ENCODE measurements around the gene EDEM3. TPM values are rescaled to one million over a fixed set of nuclear protein-coding genes. Genes with fewer than 3 reads are reported as not detected.
A peak's percentile ranks its signal among the peaks of the same experiment; 100 is the strongest.

EDEM3 gene
- total RNA-seq, 1 donor from 2014 or later = 37.5 TPM

DNA sequence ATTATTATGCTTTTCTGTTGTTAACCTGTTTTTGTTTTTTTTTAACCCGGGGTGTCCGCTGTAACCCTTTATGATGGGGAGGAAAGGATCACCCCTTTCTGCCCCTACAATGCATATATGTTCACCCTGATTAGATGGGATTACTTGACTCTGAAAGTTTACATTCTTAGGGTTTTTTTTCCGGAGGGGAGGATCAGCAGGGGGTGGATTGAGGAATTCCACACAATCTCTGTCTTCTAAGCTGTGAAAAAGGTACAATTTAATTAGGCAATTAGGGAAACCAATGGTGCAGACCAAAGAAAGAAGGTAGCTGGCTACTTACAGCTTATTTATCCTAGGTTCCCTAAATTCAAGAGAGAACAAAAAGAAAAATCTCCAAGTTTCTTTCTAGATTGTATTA, 58.3 kb downstream of the EDEM3 start:
- H3K27me3 Mint-ChIP-seq = no peaks in the 10 kb centered on the region
- H3K4me1 Mint-ChIP-seq (ENCODE audit: low read depth) = no peaks in the 10 kb centered on the region
- no peak for TF ChIP-seq CTCF (IDR thresholded peaks at IDR 0.05; ENCODE audit: unreplicated experiment)
- peaks cover 8% of the 10 kb centered on the region for H3K36me3 Mint-ChIP-seq (ENCODE audit: insufficient read depth)
- no peaks in the 10 kb centered on the region for H3K9me3 Mint-ChIP-seq (ENCODE audit: low read depth)
- DNase-seq (ENCODE audit: low spot score, unreplicated experiment) = no peak
- no peak overlapping the region for H3K27ac Mint-ChIP-seq
- H3K4me3 Mint-ChIP-seq (ENCODE audit: low read depth) = no peak overlapping the region

GRCh38 chr1:184695023-184695422, 59.6 kb downstream of the EDEM3 start:
- no peak for TF ChIP-seq CTCF (IDR thresholded peaks at IDR 0.05; ENCODE audit: unreplicated experiment)
- DNase-seq (ENCODE audit: low spot score, unreplicated experiment) = no peak
- Mint-ChIP-seq H3K27me3 (no peaks in the 10 kb centered on the region), H3K36me3 (ENCODE audit: insufficient read depth) (peaks cover 4% of the 10 kb centered on the region), H3K4me1 (ENCODE audit: low read depth) (no peaks in the 10 kb centered on the region), H3K9me3 (ENCODE audit: low read depth) (no peaks in the 10 kb centered on the region), H3K27ac (no peak overlapping the region), H3K4me3 (ENCODE audit: low read depth) (no peak overlapping the region)

- no peak overlapping the region for H3K27ac Mint-ChIP-seq
- no peaks in the 10 kb centered on the region for H3K27me3 Mint-ChIP-seq
- no peak for TF ChIP-seq CTCF (IDR thresholded peaks at IDR 0.05; ENCODE audit: unreplicated experiment)
- no peaks in the 10 kb centered on the region for H3K4me1 Mint-ChIP-seq (ENCODE audit: low read depth)
- peaks cover 3% of the 10 kb centered on the region for H3K36me3 Mint-ChIP-seq (ENCODE audit: insufficient read depth)
- no peak for DNase-seq (ENCODE audit: low spot score, unreplicated experiment)
- no peak overlapping the region for H3K4me3 Mint-ChIP-seq (ENCODE audit: low read depth)
- H3K9me3 Mint-ChIP-seq (ENCODE audit: low read depth) = no peaks in the 10 kb centered on the region
These were observed 61.6 kb downstream of the EDEM3 start for GRCh38 chr1:184693011-184693410.

- no peak overlapping the region for H3K4me3 Mint-ChIP-seq (ENCODE audit: low read depth)
- H3K27ac Mint-ChIP-seq = no peak overlapping the region
- no peak for DNase-seq (ENCODE audit: low spot score, unreplicated experiment)
- peaks cover 3% of the 10 kb centered on the region for H3K36me3 Mint-ChIP-seq (ENCODE audit: insufficient read depth)
- no peaks in the 10 kb centered on the region for H3K9me3 Mint-ChIP-seq (ENCODE audit: low read depth)
- no peaks in the 10 kb centered on the region for H3K4me1 Mint-ChIP-seq (ENCODE audit: low read depth)
- peak; percentile 89 for TF ChIP-seq CTCF (IDR thresholded peaks at IDR 0.05; ENCODE audit: unreplicated experiment)
- no peaks in the 10 kb centered on the region for H3K27me3 Mint-ChIP-seq
These were observed 62.8 kb downstream of the EDEM3 start for GRCh38 chr1:184691719-184692324.

GRCh38 chr1:184686540-184686939, 68.1 kb downstream of the EDEM3 start:
- peaks cover 3% of the 10 kb centered on the region for H3K9me3 Mint-ChIP-seq (ENCODE audit: low read depth)
- no peak for DNase-seq (ENCODE audit: low spot score, unreplicated experiment)
- H3K27me3 Mint-ChIP-seq = no peaks in the 10 kb centered on the region
- H3K27ac Mint-ChIP-seq = no peak overlapping the region
- peaks cover 1% of the 10 kb centered on the region for H3K36me3 Mint-ChIP-seq (ENCODE audit: insufficient read depth)
- no peak overlapping the region for H3K4me3 Mint-ChIP-seq (ENCODE audit: low read depth)
- no peaks in the 10 kb centered on the region for H3K4me1 Mint-ChIP-seq (ENCODE audit: low read depth)
- TF ChIP-seq CTCF (IDR thresholded peaks at IDR 0.05; ENCODE audit: unreplicated experiment) = no peak
